Activated CD4-positive, alpha-beta T cell treated with anti-CD3 and anti-CD28 coated beads, Interleukin-2, amount 50 U/mL, for 4 hours (primary cell): ENCODE results near the gene B3GNT9.

Experiments
- DNase-seq, 2 experiments: peaks; one replicate each; pipeline ENCODE4 v3.0.0-alpha.2; 2020

The B3GNT9 gene

GRCh38 chr16:67109407-67110135 is 41.2 kb downstream of the B3GNT9 start, which contains the start of gene PHAF1:
Gene PHAF1 (plus strand): TSS chr16:67109941. CDS start chr16:67110176, 235 bp downstream.
- DNase-seq: peak; percentile 93

DNA sequence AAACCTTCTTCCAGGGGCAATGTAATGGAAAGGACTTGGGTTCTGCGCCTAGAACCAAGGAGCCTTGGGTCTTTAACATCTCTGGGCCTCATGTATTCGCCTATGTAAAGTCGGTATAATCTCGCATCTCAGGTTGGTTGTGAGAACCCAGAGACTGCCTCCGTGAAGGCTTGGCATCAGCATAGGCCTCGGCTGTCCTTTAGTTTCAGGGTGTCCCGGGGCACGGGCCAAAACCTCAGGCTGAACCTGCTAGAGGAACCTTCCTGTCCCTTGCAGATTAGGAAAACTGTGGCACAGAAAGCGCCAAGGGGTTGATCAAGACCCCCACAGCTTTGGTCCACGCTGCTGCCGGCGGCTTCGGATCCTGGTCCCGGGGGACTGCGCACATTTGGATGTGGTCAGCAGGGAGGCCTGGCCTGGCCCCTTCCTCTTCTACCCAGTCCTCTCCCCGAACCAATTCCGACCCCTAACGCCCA is 41.8 kb downstream of the B3GNT9 start:
- no peak for DNase-seq

- DNase-seq: no peak
Observed at GRCh38 chr16:67108489-67108888, 42.3 kb downstream of the B3GNT9 start.

DNA sequence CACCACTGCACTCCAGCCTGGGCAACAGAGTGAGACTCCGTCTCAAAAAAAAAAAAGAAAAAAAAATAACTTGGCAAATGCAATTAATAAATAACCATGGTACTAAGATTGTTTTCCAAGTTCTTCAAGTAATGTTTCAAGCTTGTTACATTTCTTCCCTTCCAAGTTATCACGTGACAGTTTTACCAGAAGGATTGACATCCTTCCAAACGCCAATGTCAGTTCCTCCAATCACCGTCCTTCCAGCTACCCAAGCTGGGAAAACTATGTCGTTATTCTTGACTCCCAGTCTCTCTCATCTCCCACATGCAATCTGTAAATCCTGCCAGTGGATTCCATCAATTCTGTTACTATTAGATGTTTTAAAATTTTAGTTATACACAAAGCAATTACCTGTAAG is 44.9 kb downstream of the B3GNT9 start:
- DNase-seq: no peak

DNA sequence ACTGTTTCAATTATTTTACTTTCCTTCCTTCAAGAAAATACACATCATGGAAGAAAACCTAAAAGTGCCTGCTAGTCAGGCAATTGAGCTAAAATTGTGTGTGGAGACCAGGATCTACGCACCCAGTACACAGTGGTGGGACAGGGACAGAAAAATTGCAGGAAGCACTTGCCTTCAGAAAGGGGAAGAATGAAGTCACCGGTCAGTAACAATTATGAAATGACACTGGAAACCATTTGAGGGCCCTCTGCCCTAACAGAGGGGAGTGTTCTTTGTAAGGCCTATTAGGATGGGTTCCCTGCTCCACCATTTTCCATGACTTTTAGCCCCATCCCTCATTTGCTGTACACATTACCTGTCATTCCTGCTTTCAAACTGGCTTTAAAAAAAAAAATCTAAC is 45.6 kb downstream of the B3GNT9 start:
- no peak for DNase-seq

- no peak for DNase-seq
Observed at GRCh38 chr16:67104845-67105244, 46.0 kb downstream of the B3GNT9 start.

DNA sequence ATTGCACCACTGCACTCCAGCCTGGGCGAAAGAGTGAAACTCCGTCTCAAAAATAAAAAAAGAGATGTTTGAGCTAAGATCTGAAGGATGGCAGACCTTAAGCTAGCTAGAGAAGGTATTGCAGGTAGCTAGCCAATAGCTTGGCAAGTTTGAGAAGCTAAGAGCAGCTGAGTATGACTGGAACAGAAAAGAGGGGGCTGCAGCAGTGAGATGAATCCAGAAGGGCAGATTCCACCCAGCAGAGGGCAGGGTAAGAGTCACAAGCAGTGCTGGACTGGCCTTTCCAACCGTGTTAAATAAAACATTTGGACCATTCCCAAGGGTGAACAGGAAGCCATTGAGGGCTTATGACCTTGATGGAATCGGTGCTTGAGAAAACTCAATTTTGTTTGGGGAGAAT is 46.7 kb downstream of the B3GNT9 start:
- no peak for DNase-seq

DNA sequence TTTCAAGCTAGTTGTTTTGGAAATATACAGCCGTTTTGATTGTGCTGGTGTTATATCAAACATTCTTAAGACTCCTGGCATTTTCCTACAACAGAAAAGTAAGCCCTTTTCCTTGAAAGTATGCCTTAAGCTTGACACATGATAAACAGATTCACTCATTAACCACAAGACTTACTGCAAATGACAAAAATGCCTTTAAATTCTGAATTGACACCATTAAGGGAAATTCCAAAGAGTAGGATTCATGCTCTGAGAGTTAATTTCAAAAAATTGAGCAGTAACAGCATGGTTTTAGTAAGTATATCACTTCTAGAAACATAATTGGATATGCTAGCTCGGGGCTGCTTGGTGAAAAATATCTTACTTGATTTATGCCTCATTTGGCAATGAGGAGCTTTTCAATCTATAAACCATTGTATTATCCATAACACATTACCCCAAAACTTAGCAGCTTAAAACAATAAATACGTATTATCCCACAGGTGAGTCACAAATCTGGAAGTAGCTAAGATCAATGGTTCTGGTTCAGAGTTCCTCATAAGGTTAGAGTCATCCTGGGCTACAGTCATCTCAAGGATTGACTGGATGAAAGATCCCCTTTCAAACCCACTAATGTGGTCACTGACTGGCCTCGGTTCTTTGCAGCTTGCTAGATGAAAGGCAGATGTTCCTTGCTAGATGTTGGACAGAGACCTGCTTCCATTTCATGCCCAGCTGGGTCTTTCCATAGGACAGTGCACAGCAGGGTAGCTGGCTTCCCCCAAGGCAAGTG is 49.3 kb downstream of the B3GNT9 start:
- DNase-seq: no peak

- DNase-seq: no peak
Observed at GRCh38 chr16:67100569-67101310, 50.1 kb downstream of the B3GNT9 start.

DNA sequence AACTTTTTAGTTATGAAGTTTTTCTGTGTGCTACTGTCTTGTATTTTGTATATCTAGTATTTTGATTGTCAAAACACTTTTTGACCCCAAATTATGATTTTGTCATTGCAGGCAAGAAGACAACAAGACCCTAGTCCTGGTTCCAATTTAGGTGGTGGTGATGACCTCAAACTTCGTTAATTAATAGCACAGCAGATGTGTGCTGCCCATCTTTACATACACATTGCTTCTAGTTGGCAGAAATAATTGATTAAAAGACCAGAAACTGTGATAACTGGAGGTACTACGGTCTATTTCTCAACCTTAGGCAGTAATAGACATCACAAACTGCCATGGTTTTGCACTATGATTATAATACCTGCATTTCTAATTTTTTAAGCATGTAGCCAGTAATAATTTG is 52.2 kb downstream of the B3GNT9 start:
- no peak for DNase-seq
